HS-27A (cell line): ENCODE measurements around the gene BCL2L11.
A peak's percentile ranks its signal among the peaks of the same experiment; 100 is the strongest.

Experiments
- DNase-seq: peaks from one replicate; pipeline ENCODE4 v3.0.0-alpha.2; 2012; ENCODE audit warnings: low read depth, missing footprints

Gene BCL2L11

GRCh38 chr2:111143107-111143842, 22.6 kb downstream of the BCL2L11 start:
- DNase-seq, result no peak

- no peak for DNase-seq
Observed at GRCh38 chr2:111143843-111144198, 23.1 kb downstream of the BCL2L11 start.

- no peak for DNase-seq
Observed at GRCh38 chr2:111145103-111145760, 24.5 kb downstream of the BCL2L11 start.

- no peak for DNase-seq
Observed at GRCh38 chr2:111145951-111146350, 25.2 kb downstream of the BCL2L11 start.

GRCh38 chr2:111148225-111148873, 27.6 kb downstream of the BCL2L11 start:
- DNase-seq, result no peak

GRCh38 chr2:111148925-111149324, 28.2 kb downstream of the BCL2L11 start:
- DNase-seq, result no peak

- no peak for DNase-seq
Observed at GRCh38 chr2:111149882-111150455, 29.3 kb downstream of the BCL2L11 start.

GRCh38 chr2:111154758-111155157, 34.0 kb downstream of the BCL2L11 start:
- DNase-seq, result no peak

GRCh38 chr2:111155610-111156009, 34.9 kb downstream of the BCL2L11 start:
- no peak for DNase-seq

- DNase-seq, result no peak
Observed at GRCh38 chr2:111156529-111156928, 35.8 kb downstream of the BCL2L11 start.

GRCh38 chr2:111157071-111157661, 36.5 kb downstream of the BCL2L11 start:
- no peak for DNase-seq

- no peak for DNase-seq
Observed at GRCh38 chr2:111157798-111158197, 37.1 kb downstream of the BCL2L11 start.

GRCh38 chr2:111159641-111160040, 38.9 kb downstream of the BCL2L11 start:
- DNase-seq, result peak; percentile 20

- peak; percentile 79 for DNase-seq
Observed at GRCh38 chr2:111160758-111161157, 40.0 kb downstream of the BCL2L11 start.

- DNase-seq, result no peak
Observed at GRCh38 chr2:111161971-111162370, 41.3 kb downstream of the BCL2L11 start.

GRCh38 chr2:111162718-111163331, 42.1 kb downstream of the BCL2L11 start:
- no peak for DNase-seq

GRCh38 chr2:111164078-111164477, 43.4 kb downstream of the BCL2L11 start:
- no peak for DNase-seq

- DNase-seq, result no peak
Observed at GRCh38 chr2:111165084-111165483, 44.4 kb downstream of the BCL2L11 start.

- DNase-seq, result no peak
Observed at GRCh38 chr2:111166115-111166514, 45.4 kb downstream of the BCL2L11 start.

- DNase-seq, result no peak
Observed at GRCh38 chr2:111167076-111167862, 46.6 kb downstream of the BCL2L11 start.

GRCh38 chr2:111167863-111168162, 47.1 kb downstream of the BCL2L11 start:
- no peak for DNase-seq
